WERI-Rb-1 (cell line): ENCODE results near the gene MGAT3.

Source experiments
- DNase-seq: peaks from one replicate; pipeline ENCODE4 v3.0.0-alpha.2; 2020
- H3K27ac ChIP-seq: fragments of 250-450 bp; sonication (Bioruptor Pico); 2 replicates; pipeline ENCODE4 v1.5.1; 2020; ENCODE audit warnings: mild to moderate bottlenecking, moderate library complexity
- H3K27me3 ChIP-seq: fragments of 250-450 bp; sonication (Bioruptor Pico); 2 replicates; pipeline ENCODE4 v1.5.1; 2021; ENCODE audit warnings: mild to moderate bottlenecking, low read depth, moderate library complexity; ENCODE audit not compliant: insufficient read depth, severe bottlenecking
- H3K36me3 ChIP-seq: fragments of 250-450 bp; sonication (Bioruptor Pico); 2 replicates; pipeline ENCODE4 v1.5.1; 2020; ENCODE audit warnings: mild to moderate bottlenecking, moderate library complexity
- H3K4me3 ChIP-seq: 2 replicates; pipeline ENCODE4 v1.5.1; 2011; ENCODE audit warnings: low read depth, mild to moderate bottlenecking, control low read depth, low read length
- H3K9me3 ChIP-seq: fragments of 250-450 bp; sonication (Bioruptor Pico); 2 replicates; pipeline ENCODE4 v1.5.1; 2021; ENCODE audit warnings: mild to moderate bottlenecking, moderate library complexity; ENCODE audit not compliant: severe bottlenecking
- CTCF ChIP-seq: IDR thresholded peaks from 2 replicates; pipeline ENCODE4 v1.5.1; 2011; ENCODE audit warnings: low read depth, mild to moderate bottlenecking, control low read depth, inconsistent platforms, low read length

Gene MGAT3

DNA sequence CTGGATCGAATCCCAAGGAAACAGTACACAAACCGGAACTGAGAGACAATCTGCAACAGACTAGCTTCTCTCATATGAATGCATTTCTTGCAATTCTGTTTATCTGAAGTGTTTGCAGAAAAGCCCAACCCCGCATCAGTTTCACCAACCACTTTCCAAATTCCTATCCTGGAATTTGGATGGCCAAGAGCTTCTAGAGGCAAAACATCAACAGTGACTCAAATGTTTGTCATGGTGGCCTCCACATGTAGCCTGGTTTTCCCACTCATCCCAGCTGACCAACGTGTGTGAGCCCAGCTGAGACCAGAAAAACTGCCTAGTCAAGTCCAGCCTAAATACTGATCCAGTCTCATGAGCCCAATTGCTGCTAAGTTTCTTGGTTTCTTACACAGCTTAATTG lies 36.9 kb downstream of the MGAT3 start:
- Histone ChIP-seq H3K36me3 (peaks cover 6% of the 10 kb centered on the region), H3K27me3 (no peaks in the 10 kb centered on the region), H3K27ac (no peak overlapping the region), H3K9me3 (no peaks in the 10 kb centered on the region), H3K4me3 (no peak overlapping the region)
- no peak for TF ChIP-seq CTCF
- DNase-seq, result no peak

DNA sequence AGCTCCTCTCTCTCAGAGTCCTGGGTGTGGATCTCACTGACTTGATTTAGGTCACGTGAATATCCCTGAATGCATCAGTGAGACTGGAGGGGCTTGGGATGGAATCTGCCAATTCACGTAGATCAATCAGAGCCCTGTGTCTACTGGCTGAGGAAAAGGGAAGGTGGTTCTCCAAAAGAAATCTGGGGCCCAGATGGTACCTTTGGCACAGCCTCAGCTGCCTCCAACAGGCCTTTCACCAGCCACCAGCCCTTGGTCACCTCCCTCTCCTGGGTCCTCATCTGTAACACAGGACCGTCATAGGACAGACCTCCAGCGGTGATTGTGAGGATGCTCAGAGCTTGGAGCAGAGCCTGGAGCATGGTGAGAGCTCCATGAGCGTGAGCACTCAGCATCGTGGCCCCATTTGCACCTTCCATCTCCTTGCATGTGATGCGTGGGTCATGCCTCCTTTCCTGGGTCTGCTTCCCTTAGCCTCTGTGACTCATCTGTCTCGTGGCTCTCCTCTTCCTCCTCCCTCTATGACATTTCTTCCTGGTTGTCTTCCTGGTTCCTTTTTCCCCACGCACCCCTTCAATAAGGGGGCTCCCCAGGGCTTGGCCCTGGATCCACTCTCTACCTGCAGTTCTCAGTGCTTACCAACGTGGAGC lies 37.8 kb downstream of the MGAT3 start:
- H3K27ac ChIP-seq, result no peak overlapping the region
- H3K27me3 ChIP-seq, result no peaks in the 10 kb centered on the region
- no peak for TF ChIP-seq CTCF
- no peak for DNase-seq
- H3K36me3 ChIP-seq, result peaks cover 3% of the 10 kb centered on the region; the same call in 1 of the 2 replicates
- H3K4me3 ChIP-seq, result no peak overlapping the region
- H3K9me3 ChIP-seq, result no peaks in the 10 kb centered on the region

DNA sequence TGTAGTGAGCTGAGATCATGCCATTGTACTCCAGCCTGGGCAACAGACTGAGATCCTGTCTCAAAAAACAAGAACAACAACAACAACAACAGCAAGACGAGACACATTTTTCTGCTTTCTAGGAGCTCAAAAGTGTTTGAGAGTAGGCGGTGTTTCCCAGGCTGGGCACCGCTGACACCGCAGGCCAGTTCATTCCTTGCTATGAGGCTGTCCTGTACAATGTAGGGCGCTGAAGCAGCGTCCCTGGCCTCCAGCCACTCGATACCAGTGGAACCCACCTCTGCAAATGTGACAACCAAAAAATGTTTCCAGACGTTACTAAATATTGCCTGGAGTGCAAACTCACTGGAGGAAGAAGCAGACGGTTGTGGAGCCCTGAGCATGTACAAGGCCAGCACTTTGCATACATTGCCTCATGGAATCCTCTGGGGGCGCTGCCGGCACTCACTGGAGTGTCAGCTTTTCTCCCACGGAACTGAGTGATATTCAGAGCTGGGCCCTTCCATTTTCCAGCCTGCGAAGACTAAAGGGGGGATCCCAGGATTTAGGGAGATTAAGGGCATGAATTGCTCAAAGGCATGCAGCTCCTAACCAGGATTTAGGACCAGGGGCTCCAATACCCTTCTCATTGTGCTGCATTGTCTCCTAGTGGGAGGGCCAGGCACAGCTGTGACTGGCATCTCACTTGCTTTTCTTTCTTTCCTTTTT lies 39.5 kb downstream of the MGAT3 start:
- Histone ChIP-seq H3K36me3 (no peaks in the 10 kb centered on the region), H3K27ac (peak overlapping the region; percentile 34), H3K27me3 (no peaks in the 10 kb centered on the region), H3K4me3 (no peak overlapping the region), H3K9me3 (no peaks in the 10 kb centered on the region)
- TF ChIP-seq CTCF, result peak; percentile 89
- DNase-seq, result peak; percentile 86

GRCh38 chr22:39497429-39497828 lies 40.6 kb downstream of the MGAT3 start:
- no peak overlapping the region for H3K27ac ChIP-seq
- H3K36me3 ChIP-seq, result no peaks in the 10 kb centered on the region
- H3K27me3 ChIP-seq, result no peaks in the 10 kb centered on the region
- no peaks in the 10 kb centered on the region for H3K9me3 ChIP-seq
- H3K4me3 ChIP-seq, result no peak overlapping the region
- no peak for DNase-seq
- TF ChIP-seq CTCF, result no peak

GRCh38 chr22:39498368-39498767 lies 41.6 kb downstream of the MGAT3 start:
- H3K9me3 ChIP-seq, result no peaks in the 10 kb centered on the region
- DNase-seq, result no peak
- no peaks in the 10 kb centered on the region for H3K27me3 ChIP-seq
- no peak for TF ChIP-seq CTCF
- peaks cover under 1% of the 10 kb centered on the region; the same call in 1 of the 2 replicates for H3K36me3 ChIP-seq
- H3K27ac ChIP-seq, result no peak overlapping the region; the same call in 1 of the 2 replicates
- H3K4me3 ChIP-seq, result no peak overlapping the region

- TF ChIP-seq CTCF, result no peak
- H3K27ac ChIP-seq, result no peak overlapping the region; the same call in 1 of the 2 replicates
- peaks cover 5% of the 10 kb centered on the region for H3K36me3 ChIP-seq
- H3K9me3 ChIP-seq, result no peaks in the 10 kb centered on the region
- H3K4me3 ChIP-seq, result no peak overlapping the region
- H3K27me3 ChIP-seq, result no peaks in the 10 kb centered on the region
- DNase-seq, result no peak
Measured at GRCh38 chr22:39498802-39499201, 42.0 kb downstream of the MGAT3 start.
